HCT116 (cell line): ENCODE results near the gene RFX2.

Source experiments
- ATF3 ChIP-seq: IDR thresholded peaks from 2 replicates; pipeline ENCODE4 v1.6.1; 2012
- CTCF ChIP-seq, 3 experiments: fragments of 200-600 bp in 1 of 3; sonication (generic) in 1 of 3; IDR thresholded peaks in 2 of 3; conservative IDR thresholded peaks in 1 of 3; 2 replicates each; pipeline ENCODE4 v1.5.1; 2012 to 2017; ENCODE audit warnings: low read depth in 2 of 3, low read length in 2 of 3, antibody characterized with exemption in 1 of 3, borderline replicate concordance in 1 of 3, control low read depth in 1 of 3, mild to moderate bottlenecking in 1 of 3, mixed read lengths in 1 of 3, mixed run types in 1 of 3, moderate library complexity in 1 of 3; ENCODE audit not compliant: insufficient read depth in 1 of 3
- EGR1 ChIP-seq: IDR thresholded peaks from 2 replicates; pipeline ENCODE4 v1.6.1; 2012; ENCODE audit warnings: low read depth
- EZH2 ChIP-seq: fragments of 200-600 bp; sonication (generic); IDR thresholded peaks from 2 replicates; pipeline ENCODE4 v1.6.1; 2017; ENCODE audit warnings: antibody characterized with exemption, mixed run types
- EZH2phosphoT487 ChIP-seq: fragments of 200-600 bp; IDR thresholded peaks from 2 replicates; pipeline ENCODE4 v1.6.1; 2018; ENCODE audit warnings: antibody characterized with exemption, borderline replicate concordance
- MAX ChIP-seq: IDR thresholded peaks from 2 replicates; pipeline ENCODE4 v1.6.1; 2012
- POLR2A ChIP-seq: IDR thresholded peaks from 2 replicates; pipeline ENCODE4 v1.7.0; 2011; ENCODE audit warnings: borderline replicate concordance; ENCODE audit not compliant: insufficient read depth, insufficient read length; ENCODE audit errors: extremely low read depth
- POLR2AphosphoS5 ChIP-seq: IDR thresholded peaks from 2 replicates; pipeline ENCODE4 v1.6.1; 2011; ENCODE audit warnings: mild to moderate bottlenecking, low read depth, low read length, moderate library complexity
- RAD21 ChIP-seq: IDR thresholded peaks from 2 replicates; pipeline ENCODE4 v1.6.1; 2012; ENCODE audit warnings: low read depth, mild to moderate bottlenecking
- REST ChIP-seq: IDR thresholded peaks from 2 replicates; pipeline ENCODE4 v1.6.1; 2012; ENCODE audit warnings: low read depth
- YY1 ChIP-seq: IDR thresholded peaks from 2 replicates; pipeline ENCODE4 v1.6.1; 2011; ENCODE audit warnings: low read length, low read depth, moderate library complexity, mild to moderate bottlenecking; ENCODE audit not compliant: insufficient replicate concordance; ENCODE audit errors: extremely low read depth

- TF ChIP-seq EZH2phosphoT487 (no peak), POLR2AphosphoS5 (no peak), EGR1 (no peak), CTCF (IDR thresholded peaks at IDR 0.05 in 2 of 3, conservative IDR thresholded peaks at IDR 0.05 in 1 of 3; ENCODE audit: borderline replicate concordance in 1 of 3, insufficient read depth in 1 of 3, low read depth in 2 of 3, low read length in 2 of 3) (no peak), POLR2A (no peak), MAX (no peak), ATF3 (no peak), EZH2 (no peak), RAD21 (no peak), REST (no peak), YY1 (no peak)
Observed at GRCh38 chr19:6141217-6141616, 30.9 kb upstream of the RFX2 start.
